Midbrain (tissue), 1 donor: ENCODE results near the gene COTL1.
A peak's percentile ranks its signal among the peaks of the same experiment; 100 is the strongest.

ENCODE experiments used
- DNase-seq: peaks from one replicate; lab custom pipeline; 2025; lab: John Stamatoyannopoulos, UW

The COTL1 gene

DNA sequence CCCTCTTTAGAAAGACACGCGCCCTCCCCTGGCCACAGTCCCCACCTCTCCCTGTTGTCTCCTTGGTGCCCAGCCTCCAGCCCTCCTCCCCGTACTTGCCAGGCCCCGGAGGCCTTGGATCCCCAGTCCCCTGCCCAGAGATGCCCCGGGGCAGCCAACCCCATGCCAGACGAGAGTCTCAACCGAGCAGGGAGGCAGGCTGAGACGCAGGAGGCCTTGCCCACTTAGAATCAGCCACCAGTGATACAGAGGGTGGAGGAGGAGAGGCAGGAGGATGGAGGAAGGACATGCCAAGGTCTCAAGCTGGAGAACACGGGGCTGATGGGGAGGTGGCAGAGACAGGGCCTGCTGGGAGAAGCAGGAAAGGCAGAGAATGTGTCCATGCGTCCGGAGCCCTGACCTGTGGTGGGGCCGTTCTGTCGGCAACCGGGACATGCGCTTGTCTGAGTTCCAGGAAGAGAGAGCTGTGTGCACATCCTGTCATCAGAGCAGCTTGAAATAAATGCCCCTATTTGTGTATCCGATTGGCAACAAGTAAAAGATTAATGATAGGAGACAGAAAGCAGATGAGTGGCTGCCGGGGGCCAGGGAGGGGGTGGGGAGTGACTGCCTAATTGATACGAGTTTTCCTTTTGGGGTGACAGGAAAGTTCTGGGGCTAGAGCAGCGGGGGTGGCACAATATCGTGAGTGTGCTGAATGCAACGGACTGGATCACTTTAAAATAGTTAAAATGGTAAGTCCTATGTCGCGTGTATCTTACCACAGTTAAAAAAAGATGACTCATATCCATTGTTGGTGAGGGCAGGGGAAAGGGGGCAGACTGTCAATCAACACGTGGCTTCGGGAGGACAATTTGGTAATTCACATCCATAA, 68.7 kb downstream of the COTL1 start:
- peak; percentile 63 for DNase-seq

- DNase-seq, result peak; percentile 63
Measured at GRCh38 chr16:84548508-84548907, 69.4 kb downstream of the COTL1 start.

GRCh38 chr16:84547546-84548061, 70.3 kb downstream of the COTL1 start:
- DNase-seq, result no peak

GRCh38 chr16:84546669-84547545, 71.0 kb downstream of the COTL1 start:
- no peak for DNase-seq

- DNase-seq, result no peak
Measured at GRCh38 chr16:84545114-84545737, 72.7 kb downstream of the COTL1 start.

DNA sequence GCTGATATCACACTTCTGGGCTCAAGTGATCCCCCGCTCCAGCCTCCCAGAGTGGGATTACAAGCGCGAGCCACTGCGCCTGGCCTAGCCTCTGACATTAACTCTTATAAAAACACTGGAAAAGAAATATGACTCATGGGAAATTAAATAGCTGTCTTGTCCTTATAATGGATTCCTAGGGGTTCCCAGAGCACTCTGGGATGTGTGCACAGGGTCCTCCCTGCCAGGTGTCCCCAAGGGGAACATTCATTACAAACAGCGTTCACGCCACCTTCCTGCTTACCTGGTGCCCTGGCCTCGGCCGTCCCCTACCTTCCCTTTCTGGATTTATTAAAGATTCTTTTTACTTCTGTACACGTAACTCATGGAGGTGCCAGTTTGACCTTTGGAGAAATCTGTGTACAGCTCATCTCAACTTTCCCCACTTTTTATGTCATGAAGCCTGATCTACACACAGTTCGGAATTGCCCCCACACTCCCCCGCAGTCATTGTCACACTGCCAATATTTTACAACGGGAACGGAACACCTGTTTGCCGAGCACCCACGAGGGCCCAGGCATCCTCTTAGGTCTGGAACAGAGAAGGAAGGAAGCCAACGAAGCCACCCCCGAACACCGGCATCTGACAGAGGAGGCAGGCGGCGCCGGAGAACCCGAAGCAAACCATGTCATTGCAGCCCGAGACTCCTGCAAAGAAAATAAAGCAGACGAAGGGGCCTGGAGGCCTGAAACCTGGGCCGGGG, 73.7 kb downstream of the COTL1 start:
- no peak for DNase-seq

DNA sequence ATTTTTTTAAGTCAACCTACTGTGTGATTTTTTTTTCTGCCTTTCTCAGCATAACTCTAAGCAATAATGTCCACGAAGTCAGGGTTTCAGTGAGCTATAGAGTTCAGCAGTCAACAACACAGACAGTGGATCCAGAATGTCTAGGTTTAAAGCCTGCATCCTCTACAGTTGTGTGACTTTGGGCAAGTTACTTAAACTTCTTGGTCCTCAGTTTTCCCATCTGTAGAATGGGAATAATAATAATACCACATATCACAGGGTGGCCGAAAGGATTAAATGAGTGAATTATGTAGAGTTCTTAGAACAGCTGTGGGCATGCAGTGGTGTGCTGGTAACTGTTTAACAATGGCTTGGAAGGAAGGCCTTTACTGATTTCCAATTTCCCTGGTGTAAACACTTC, 74.6 kb downstream of the COTL1 start:
- DNase-seq, result no peak

- DNase-seq, result no peak
Measured at GRCh38 chr16:84541999-84542817, 75.7 kb downstream of the COTL1 start.

- no peak for DNase-seq
Measured at GRCh38 chr16:84540194-84540593, 77.7 kb downstream of the COTL1 start.

DNA sequence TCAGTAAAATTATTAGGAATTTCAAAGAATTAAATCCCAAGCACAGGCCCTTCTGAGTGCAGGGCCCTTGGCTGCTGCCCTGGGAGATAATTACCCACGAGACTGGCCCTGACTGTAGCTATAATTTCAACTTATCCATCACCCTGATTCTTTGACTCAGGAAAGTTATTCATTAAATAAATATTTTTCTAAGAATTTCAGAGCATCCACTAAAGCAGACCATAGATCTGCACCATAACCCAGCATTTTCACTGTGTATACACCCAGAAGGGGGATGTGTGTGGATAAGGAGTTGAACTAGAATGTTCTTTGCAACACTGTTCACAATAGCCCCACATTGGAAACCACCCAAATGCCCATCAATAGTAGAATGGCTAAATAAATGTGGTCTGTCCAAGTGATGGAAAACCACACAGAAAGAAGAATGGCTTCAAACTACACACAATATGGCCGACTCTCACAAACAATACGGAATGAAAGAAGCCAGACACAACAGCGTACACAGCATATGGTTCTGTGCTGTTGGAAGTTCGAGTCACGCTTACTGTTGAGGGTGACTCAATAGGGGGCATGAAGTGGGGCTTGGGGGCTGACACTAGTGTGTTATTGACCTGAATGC, 79.5 kb downstream of the COTL1 start:
- no peak for DNase-seq

GRCh38 chr16:84537491-84538151, 80.3 kb downstream of the COTL1 start:
- no peak for DNase-seq

- no peak for DNase-seq
Measured at GRCh38 chr16:84535851-84536250, 82.0 kb downstream of the COTL1 start.

- no peak for DNase-seq
Measured at GRCh38 chr16:84535408-84535807, 82.5 kb downstream of the COTL1 start.

GRCh38 chr16:84534815-84535214, 83.1 kb downstream of the COTL1 start:
- DNase-seq, result no peak

DNA sequence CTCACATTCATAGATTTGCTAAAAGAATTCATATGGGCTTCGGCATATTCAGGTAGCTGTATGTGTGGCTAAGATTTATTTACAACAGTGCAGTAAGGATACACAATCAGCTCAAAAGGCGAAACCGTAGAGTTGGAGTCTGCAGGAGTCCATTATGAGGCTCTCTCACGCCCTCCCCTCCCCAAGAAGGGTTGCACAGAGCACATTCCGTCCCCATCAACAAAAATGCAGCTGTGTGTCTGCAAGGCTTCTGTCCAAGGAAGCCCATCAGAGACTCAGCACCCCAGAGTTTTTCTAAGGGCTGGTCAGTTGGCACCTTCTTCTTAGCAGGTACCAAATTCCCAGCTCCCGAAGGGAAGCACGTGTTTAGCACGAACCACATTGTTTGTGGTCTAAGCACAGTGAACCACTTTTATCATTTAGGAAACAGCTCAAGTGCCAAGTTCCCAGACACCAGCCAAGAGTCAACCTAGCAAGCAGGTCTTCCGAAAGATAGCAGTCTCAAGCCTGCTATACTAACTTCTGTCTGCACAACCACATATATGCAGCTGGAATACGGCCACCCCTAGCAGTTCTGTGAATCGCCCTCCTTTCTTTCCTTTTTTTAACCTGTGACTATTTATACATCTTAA, 84.9 kb downstream of the COTL1 start:
- no peak for DNase-seq

- DNase-seq, result no peak
Measured at GRCh38 chr16:84532291-84532724, 85.6 kb downstream of the COTL1 start.

DNA sequence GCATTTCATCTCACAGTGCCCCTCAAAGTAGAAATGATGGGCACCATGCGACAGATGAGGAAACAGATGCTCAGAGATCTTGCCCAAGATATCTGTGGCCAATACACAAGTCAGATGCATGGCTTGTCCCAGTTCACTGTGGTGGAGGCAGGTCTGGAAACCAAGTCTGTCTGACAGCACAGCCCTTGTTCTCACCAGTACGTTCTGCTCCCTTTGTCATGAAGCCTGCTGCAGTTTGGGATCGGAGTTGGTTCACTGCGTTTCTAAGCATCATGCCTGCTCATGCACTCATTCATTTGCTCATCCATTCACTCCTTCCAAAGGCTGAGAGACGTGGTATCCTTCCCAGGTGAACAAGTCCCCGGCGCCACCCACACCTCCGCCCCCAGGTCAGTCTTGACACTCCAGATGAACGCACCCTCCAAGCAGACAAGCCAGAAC, 86.2 kb downstream of the COTL1 start:
- DNase-seq, result no peak

- DNase-seq, result no peak
Measured at GRCh38 chr16:84530590-84530989, 87.3 kb downstream of the COTL1 start.

DNA sequence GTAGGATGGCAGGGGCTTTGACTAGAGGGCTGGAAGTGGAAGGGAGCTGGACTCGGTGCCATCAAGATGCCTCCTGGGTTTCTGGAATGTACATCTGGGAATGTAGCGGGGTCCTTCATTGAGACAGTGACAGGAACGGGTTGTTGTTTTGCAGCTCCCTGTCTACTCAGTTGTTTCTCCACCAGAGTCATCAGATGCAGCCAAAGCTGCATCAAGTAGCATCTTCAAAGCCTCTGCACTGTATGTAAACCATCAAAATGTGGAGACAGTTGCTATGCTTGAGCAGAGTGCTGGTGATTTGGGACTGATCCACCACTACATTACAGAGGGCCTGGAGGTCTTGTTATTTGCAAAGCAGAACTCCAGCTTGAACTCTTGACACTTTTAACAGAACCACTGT, 88.3 kb downstream of the COTL1 start:
- no peak for DNase-seq
